SK-N-DZ (cell line): ENCODE measurements around the gene CDKL4.
"Not testable (repeated sequence)": the region's sequence is repeated elsewhere in the genome, so short reads cannot be mapped to it uniquely, and the experiment has no call there.

Experiments
- DNase-seq: peaks from one replicate; pipeline ENCODE4 v3.0.0-alpha.2; 2015; ENCODE audit warnings: low spot score

CDKL4 gene

DNA sequence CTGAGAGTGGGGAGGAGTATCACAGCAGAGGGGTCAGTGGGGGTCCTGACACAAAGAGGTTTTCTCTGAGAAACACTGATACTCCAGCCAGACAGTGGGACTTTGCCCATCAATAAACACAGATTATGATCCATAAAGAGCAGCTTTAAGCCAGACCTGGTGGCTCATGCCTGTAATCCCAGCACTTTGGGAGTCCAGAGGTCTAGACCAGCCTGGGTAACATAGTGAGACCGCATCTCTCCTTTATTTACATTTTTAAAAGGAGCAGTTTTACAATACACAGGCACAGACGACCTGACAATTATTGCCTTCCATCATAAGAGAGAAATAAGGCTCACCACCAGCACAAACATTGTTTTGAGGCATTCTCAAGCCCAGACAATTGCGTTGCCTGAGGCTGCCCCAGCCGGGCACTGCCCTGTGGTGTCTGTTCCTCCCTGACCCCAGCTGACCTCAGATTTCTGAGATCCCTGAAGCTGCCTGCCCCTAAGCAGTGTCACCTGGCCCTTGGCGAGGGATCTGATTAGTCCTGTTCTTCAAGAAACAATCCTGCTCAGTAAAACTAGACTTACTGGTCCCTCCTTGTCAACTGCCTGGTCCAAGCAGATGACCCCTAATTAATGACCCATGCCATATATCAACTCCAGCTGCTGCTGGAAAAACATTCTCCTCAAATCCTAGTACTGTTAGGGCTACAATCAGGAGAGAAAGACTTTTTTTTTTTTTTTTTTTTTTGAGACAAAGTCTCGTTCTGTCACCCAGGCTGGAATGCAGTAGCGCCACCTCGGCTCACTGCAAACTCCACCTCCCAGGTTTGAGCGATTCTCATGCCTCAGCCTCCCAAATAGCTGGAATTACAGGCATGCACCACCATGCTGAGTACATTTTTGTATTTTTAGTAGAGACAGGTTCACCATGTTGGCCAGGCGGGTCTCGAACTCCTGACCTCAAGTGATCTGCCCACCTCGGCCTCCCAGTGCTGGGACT lies 63.5 kb downstream of the CDKL4 start:
- peak; percentile 38 for DNase-seq

DNA sequence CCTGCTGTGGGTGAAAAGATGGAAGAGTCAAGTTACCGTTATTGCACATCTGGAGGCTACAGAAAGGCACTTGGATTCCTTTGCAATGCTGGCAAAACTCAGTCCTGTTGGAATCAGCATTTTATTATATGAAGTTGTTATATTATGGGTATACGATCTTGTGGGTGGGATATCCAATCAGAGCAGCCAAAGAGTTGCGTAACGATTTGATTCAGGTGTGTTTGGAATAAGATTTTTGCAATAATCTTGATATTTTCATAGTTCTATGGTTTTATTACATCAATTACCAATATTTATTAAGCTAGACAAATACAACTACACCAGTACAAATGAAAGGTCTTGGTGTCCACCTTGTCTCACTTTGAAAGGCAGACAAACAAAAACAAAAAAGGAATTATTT lies 65.0 kb downstream of the CDKL4 start:
- no peak for DNase-seq

DNA sequence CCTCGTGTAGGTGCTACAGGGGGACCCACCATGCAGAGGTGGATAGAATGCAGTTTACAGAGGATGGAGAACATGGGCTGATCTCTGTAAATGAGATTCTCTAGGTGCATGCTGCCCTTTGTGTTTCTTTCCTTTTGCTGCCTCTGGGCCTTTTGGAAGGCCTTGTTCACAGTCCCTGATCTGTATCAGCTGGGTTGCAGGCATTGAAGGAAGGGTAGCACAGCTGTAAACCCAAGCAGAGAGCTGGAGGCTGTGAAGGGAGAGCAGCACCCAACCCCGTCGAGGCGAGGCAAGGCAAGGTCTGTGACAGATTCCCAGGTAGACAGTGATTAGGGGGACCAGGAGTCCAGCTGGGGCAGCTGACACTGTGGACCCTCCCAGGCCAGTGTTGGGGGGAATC lies 66.8 kb downstream of the CDKL4 start:
- no peak for DNase-seq

DNA sequence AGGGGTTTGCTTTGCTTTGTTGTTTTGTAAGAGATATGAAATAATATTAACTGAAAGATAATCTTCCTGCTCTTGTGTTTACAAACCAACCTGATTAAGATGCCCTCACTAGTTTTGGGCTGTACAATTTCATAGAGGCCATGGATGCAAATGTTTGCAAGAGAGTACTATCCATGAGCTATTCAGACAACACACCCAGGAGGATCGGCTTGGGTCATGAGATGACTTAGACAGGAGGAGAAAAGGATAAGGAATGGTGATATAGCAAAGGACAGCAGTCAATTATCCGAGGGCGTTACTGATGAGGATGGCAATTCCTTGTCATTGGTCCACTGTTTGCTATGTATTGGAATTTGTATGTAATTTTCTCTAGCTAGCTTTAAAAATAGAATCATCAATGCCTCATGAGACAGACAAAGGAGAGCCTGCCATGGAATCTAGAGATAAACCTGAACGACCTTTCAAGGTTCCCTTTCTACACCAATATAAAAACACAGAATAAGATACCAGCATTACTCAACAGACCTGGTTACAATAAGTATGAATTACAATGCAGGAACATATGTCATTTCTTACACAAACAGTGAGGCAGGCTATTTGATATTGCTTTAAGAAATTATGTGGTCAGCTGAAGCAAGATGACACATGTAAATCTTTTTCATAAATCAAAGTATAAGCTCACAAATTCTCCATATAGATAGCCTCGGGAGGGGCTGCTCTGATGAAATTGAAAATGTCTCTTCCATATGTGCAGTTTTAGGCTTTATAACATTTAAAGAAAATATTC lies 68.6 kb downstream of the CDKL4 start:
- no peak for DNase-seq

DNA sequence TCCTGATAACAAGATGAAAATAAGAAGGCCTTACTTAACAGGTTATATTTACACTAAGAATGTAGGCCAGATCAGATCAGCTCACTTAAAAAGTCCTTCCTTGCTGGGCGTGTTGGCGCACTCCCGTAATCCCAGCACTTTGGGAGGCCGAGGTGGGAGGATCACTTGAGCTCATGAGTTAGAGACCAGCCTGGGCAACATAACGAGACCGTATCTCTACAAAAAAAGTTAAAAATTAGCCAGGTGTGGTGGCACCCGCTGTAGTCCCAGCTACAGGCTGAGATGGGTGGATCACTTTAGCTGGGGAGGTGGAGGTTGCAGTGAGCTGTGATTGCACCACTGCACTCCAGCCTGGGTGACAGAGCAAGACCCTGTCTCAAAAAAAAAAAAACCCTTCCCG lies 69.7 kb downstream of the CDKL4 start:
- no peak for DNase-seq

DNA sequence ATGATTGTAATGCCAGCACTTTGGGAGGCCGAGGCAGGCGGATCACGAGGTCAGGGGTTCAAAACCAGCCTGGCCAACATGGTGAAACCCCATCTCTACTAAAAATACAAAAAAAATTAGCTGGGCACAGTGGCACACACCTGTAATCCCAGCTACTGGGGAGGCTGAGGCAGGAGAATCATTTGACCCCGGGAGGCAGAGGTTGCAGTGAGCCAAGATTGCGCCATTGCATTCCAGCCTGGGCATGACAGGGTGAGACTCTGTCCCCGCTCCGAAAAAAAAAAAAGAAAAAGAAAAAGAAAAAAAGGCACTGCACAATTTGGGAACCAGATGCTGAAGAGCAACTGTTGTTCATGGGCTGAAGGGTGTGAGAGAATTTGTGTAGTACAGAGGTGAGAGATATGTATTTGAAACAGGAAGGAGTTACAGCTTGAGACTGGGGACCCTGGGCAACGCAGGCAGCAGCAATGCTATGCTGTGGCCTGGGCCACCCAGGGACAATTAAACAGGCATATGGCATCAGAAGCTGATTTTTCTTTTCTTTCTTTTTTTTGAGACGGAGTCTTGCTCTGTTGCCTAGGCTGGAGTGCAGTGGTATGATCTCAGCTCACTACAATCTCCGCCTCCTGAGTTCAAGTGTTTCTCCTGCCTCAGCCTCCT lies 71.6 kb downstream of the CDKL4 start:
- not testable (repeated sequence) for DNase-seq

DNA sequence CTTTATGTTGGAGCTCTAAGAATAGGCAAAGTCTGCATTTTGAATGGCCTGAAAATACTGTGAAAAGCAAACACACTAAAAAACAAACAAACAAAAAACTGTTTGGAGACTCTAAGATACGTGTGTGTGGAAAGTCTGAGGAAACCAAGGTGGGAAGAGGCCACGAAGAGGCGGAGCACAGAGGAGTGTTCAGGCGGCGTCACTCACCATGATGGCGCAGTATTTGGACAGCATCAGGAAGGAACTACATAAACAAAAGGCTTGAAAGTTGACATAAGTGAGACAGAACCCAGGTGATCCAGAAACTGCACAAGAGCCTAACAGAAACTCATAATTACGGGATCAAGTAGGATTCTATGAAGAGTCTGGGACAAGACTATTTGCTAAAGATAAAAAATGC lies 72.1 kb downstream of the CDKL4 start:
- no peak for DNase-seq

DNA sequence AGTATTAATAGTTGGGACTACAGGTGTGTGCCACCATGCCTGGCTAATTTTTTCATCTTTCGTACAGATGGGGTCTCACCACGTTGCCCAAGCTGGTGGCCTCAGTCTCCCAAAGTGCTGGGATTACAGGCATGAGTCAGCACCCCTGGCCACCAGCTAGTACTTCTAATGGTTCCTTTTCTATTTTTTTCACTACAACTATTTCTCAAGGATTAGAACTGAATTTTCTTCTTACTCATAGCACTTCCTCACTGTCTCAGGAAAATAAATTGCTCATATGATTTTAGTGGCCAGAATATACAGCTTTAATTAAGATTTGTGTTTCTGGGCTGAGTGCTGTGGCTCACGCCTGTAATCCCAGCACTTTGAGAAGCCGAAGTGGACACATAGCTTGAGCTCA lies 79.7 kb downstream of the CDKL4 start:
- no peak for DNase-seq

DNA sequence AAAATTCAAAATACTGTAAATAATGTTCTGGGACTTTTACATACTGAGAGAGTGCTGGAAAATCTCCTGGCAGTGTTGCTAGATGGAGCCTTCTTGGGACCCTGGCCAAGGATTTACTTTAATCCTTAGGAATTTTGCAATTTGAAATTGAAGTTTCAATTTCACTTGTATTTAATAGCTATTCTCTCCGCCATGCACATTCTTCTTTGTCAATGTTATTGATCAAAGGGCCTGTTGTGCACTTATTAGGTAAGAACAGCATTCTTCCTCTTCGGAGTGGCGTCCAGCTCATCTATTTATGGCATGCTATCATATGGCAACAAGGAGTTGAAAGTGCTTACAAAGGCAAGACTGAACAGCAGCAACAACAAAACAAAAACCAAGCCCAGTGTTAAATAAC lies 82.8 kb downstream of the CDKL4 start:
- no peak for DNase-seq

DNA sequence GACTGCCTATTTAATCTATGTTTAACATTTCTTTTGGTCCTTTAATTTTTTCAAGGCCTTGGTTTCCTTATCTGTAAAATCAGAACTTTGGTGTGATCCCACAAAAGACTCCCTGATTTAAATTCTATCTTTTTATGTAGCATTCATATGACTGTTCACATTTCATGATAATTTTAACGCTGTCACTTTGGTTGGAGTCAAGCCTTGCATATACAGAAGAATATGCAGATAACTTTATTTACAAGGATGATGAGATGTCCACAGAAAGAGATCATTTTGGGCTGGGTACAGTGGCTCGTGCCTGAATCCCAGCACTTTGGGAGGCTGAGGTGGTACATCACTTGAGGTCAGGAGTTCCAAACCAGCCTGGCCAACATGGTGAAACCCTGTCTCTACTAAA lies 84.5 kb downstream of the CDKL4 start:
- no peak for DNase-seq

DNA sequence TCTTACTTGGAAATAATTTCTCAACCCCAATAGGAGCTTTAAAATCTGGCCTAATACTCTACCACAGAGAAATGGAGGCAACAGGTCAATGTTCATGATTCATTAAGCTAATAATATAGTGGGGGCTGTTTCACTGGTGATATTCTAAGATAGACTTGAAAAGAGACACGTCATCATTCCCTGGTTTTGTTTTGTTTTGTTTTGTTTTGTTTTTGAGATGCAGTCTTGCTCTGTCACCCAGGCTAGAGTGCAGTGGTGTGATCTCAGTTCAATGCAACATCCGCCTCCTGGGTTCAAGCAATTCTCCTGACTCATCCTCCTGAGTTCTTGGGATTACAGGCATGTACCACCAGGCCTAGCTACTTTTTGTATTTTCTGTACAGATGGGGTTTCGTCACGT lies 85.4 kb downstream of the CDKL4 start:
- no peak for DNase-seq

DNA sequence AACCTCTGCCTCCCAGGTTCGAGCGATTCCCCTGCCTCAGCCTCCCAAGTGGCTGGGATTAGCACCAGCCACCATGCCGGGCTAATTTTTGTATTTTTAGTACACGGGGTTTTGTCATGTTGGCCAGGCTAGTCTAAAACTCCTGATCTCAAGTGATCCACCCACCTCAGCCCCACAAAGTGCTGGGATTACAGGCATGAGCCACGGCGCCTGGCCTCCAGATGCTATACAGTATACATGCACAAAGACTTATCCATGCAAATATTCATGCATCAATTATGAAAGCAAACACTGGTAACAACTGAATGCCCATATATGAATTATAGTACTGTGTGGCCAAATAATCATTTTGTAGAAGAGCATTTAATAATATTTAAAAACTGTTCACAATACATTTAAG lies 86.9 kb downstream of the CDKL4 start:
- no peak for DNase-seq

DNA sequence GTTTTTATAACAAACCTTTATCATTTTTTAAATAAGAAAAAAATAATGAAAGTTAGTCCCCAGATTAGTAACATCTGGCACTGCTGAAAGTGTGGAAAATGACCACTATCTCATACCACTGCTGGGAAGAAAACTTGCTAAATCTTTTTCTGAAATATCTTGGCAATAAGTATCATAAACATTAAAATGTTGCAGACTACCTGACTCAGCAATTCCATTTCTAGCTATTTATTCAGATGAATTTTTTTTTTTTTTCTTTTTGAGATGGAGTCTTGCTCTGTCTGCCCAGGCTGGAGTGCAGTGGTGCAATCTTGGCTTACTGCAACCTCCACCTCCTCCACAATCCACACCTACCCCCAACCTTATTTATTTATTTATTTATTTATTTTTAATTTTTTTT lies 87.7 kb downstream of the CDKL4 start:
- DNase-seq = no peak

DNA sequence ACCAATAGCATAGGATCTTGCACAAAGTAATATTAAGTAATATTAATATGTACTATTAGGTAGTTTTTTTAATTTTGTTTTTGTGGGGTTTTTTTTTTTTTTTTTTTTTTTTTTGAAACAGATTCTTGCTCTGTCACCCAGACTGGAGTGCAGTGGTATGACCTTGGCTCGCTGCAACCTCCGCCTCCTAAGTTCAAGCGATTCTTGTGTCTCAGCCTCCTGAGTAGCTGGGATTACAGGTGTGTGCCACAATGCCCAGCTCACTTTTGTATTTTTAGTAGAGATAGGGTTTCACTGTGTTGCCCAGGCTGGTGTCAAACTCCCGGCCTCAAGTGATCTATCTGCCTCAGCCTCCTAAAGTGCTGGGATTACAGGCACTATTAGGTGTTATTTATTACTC lies 88.2 kb downstream of the CDKL4 start:
- not testable (repeated sequence) for DNase-seq

DNA sequence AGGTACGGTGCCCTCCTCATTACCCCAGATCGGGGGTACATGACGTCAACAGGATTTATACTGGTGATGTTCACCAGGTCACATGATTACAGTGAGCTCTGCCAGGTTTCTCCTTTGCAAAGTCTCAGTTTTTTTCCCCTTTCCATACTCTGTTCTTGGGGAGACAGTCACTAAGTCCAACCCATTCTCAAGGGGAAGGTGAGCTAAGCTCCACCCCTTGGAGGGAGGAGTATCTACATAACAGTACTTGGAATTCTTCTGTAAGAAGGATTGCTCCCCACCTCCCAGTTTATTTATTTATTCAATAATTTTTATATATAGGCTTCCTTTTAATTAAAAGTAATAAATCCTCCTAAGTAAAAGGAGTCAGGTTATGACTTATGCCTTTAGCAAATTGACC lies 88.8 kb downstream of the CDKL4 start:
- DNase-seq = no peak

DNA sequence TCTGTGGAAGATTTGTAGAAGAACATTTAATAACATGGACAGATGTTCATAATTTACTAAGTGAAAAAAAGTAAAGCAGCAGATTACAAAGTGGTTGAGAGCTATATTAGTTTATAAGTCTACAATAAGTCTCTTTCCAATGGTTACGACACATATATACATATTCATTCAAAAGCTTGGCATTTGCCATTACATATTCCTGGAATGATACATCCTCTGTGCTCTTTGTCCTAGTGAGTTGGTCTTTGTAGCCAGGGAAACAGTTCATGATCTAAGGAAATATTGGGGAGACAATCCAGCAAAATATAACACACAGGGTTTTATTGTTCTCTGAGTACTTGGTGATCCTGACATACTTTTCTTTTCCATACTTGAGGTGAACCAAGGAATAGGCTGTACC lies 90.5 kb downstream of the CDKL4 start:
- no peak for DNase-seq

DNA sequence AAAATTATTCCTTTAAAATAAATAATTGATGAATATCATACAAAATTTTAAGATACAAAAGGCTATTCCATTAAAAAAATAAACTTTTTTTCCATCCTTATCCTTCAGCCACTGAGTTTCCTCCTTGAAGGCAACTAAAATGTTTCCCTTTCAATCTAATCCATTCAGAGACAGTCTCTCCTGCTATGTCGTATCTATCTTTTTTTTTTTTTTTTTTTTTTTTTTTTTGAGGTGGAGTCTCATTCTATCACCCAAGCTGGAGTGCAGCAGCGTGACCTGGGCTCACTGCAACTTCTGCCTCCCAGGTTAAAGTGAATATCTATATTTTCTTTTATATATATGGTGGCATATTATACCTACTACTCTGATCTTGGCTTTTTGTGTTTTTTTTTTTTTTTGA lies 91.3 kb downstream of the CDKL4 start:
- no peak for DNase-seq

DNA sequence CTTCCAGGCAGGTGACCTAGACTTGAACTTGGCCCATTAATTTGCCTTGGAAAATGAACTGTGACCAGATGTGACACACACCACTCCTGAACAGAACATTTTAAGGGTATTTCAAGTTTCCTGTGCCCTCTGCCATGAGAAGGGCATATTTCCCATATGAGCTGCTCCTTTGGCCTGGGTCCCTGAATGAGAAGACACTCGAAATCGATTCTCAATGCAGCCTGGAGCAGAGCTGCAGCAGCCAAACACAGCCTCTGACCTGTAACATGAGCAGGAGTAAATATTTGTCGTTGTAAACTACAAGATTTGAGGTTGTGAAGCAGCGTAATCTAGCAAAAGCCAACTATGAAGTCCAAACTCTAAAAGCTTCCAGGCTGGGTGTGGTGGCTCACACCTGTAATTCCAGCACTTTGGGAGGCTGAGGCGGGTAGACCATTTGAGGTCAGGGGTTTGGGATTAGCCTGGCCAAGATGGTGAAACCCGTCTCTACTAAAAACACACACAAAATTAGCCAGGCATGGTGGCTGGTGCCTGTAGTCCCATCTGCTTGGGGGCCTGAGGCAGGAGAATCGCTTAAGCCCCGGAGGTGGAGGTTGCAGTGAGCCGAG lies 92.8 kb downstream of the CDKL4 start:
- no peak for DNase-seq

DNA sequence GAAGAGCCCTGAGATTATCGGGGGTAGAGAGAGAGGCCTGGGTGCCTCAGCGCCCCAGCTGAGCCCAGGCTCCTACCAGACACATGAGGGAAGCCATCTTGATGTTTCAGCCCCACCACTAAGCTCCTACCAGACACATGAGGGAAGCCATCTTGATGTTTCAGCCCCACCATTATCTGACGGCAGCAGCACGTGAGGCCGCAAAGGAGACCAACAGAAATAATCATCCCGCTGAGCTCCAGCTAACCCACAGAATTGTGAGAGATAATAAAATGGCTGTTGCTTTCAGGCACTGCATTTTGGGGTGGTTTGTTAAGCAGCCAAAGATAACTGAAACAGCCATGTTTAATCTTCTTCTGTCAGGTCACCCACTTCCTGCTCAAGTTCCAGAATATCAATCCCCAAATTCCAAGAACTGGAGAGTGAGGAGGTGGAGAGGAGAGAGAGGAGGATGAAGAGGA lies 93.6 kb downstream of the CDKL4 start:
- no peak for DNase-seq

DNA sequence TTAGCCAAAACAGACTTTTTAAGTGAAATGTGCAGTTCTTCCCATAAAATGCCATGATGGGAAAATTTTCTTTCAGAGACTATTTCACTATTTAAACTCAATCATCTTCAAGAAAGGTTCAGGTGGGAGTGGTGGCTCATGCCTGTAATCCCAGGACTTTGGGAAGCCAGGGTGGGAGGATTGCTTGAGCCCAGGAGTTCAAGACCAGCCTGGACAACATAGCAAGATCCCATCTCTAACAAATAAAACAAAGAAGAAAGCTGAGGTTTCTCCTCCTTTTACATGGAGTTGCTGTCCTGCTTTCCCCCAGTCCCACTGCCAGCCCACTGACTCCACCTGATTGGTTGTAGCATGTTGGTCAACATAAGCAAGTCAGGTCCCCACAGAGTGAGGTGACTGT lies 97.1 kb downstream of the CDKL4 start:
- DNase-seq = no peak

DNA sequence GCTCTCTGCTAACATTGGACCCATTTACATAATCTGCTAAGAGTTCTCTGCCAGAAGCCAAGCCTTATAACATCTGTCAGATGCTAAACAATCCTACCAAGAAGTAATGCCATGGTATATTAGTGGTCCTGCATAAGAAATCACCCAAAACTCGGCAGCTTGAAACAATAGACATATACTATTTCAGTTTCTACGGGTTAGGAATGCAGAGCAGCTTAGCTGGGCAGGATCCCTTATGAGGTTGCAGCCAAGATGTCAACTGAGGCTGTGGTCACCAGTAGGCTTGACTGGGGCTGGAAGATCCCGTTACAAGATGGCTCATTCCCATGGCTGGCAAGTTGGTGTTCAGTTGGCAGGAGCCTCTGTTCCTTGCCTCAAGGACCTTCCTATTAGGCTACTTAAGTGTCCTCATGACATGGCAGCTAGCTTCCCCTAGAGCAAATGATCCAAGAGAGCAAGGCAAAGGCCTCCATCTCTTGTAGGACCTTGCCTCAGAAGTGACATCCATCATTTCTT lies 97.8 kb downstream of the CDKL4 start:
- DNase-seq = no peak

DNA sequence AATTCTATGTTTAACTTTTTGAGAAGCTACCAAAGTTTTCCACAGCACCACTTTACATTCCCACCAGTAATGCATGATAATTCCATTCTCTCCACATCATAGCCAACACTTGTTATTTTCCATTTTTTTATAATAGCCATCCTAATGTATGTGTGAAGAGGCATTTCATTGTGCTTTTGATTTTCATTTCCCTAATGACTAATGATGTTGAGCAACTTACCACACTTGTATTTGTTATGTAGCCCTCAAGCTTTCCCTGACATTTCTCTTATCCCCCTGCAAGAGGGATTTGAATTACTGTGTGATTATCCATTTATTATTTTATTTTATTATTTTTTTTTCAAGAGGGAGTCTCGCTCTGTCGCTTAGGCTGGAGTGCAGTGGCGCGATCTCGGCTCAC lies 99.4 kb downstream of the CDKL4 start:
- DNase-seq = no peak
